Hepatocyte (in vitro differentiated cells): ENCODE results near the gene CREB5. TPM values are rescaled to one million over a fixed set of nuclear protein-coding genes. Genes with fewer than 3 reads are reported as not detected.

Source experiments
- DNase-seq: peaks from one replicate; pipeline ENCODE4 v3.0.0-alpha.2; 2016; ENCODE audit warnings: low spot score
- H2AFZ ChIP-seq: fragments of 200-600 bp; sonication (generic); 2 replicates; pipeline ENCODE4 v1.6.0; 2016; ENCODE audit warnings: antibody characterized with exemption, mild to moderate bottlenecking
- H3K27ac ChIP-seq: fragments of 200-600 bp; sonication (generic); 2 replicates; pipeline ENCODE4 v1.5.1; 2016; ENCODE audit warnings: mild to moderate bottlenecking
- H3K27me3 ChIP-seq: fragments of 200-600 bp; sonication (generic); 2 replicates; pipeline ENCODE4 v1.6.1; 2016
- H3K36me3 ChIP-seq: fragments of 200-600 bp; sonication (generic); replicated peaks from 2 replicates; pipeline ENCODE4 v1.5.1; 2016; ENCODE audit warnings: low read depth; ENCODE audit not compliant: insufficient read depth
- H3K4me1 ChIP-seq: fragments of 200-600 bp; sonication (generic); 2 replicates; pipeline ENCODE4 v1.5.1; 2016; ENCODE audit warnings: mild to moderate bottlenecking, moderate library complexity; ENCODE audit not compliant: insufficient read depth
- H3K4me2 ChIP-seq: fragments of 200-600 bp; sonication (generic); 2 replicates; pipeline ENCODE4 v1.6.0; 2016
- H3K4me3 ChIP-seq: fragments of 200-600 bp; sonication (generic); 2 replicates; pipeline ENCODE4 v1.5.1; 2016; ENCODE audit warnings: mild to moderate bottlenecking
- H3K79me2 ChIP-seq: fragments of 200-600 bp; sonication (generic); 2 replicates; pipeline ENCODE4 v1.6.0; 2017; ENCODE audit warnings: mild to moderate bottlenecking
- H3K9me2 ChIP-seq: fragments of 200-600 bp; sonication (generic); replicated peaks from 2 replicates; pipeline ENCODE4 v1.6.0; 2017; ENCODE audit warnings: mild to moderate bottlenecking; ENCODE audit not compliant: insufficient read depth
- H3K9me3 ChIP-seq: fragments of 200-600 bp; sonication (generic); 2 replicates; pipeline ENCODE4 v1.5.1; 2016; ENCODE audit warnings: low read depth, mild to moderate bottlenecking
- H4K20me1 ChIP-seq: fragments of 200-600 bp; sonication (generic); 2 replicates; pipeline ENCODE4 v1.6.0; 2016; ENCODE audit warnings: mild to moderate bottlenecking; ENCODE audit not compliant: insufficient read depth, poor library complexity, severe bottlenecking
- CTCF ChIP-seq: fragments of 200-600 bp; sonication (generic); IDR thresholded peaks from 2 replicates; pipeline ENCODE4 v1.5.1; 2016; ENCODE audit warnings: antibody characterized with exemption, mild to moderate bottlenecking; ENCODE audit not compliant: poor library complexity
- EZH2 ChIP-seq: fragments of 200-600 bp; sonication (generic); IDR thresholded peaks from 2 replicates; pipeline ENCODE4 v1.6.1; 2016; ENCODE audit warnings: antibody characterized with exemption, mild to moderate bottlenecking, borderline replicate concordance
- EZH2phosphoT487 ChIP-seq: fragments of 200-600 bp; sonication (generic); IDR thresholded peaks from one replicate; pipeline ENCODE4 v1.6.1; 2018; ENCODE audit warnings: antibody characterized with exemption, mild to moderate bottlenecking, low read depth, moderate library complexity; ENCODE audit not compliant: unreplicated experiment, severe bottlenecking
- WGBS: methylation state at CpG from one replicate; pipeline ENCODE4 v1.1.6; 2016; ENCODE audit warnings: low lambda C conversion rate; ENCODE audit errors: missing lambda C conversion rate; 5-methylcytosine and 5-hydroxymethylcytosine counted together
- polyA plus RNA-seq: library from polyadenylated mRNA; unstranded; fragments of >200 nt; fragmentation: Nextera tagmentation; extraction: Ambion mirVana; gene quantifications from 2 replicates; pipeline ENCODE4 v1.2.1, GENCODE V29; 2016
- total RNA-seq: library from RNA; depleted of rRNA; stranded (reverse); fragments of >200 nt; gene quantifications from 2 replicates; pipeline ENCODE4 v1.2.3, GENCODE V29; 2014

The CREB5 gene
- total and polyA plus RNA-seq, 2 experiments from 2014 or later = 14.0 to 27.9 TPM

DNA sequence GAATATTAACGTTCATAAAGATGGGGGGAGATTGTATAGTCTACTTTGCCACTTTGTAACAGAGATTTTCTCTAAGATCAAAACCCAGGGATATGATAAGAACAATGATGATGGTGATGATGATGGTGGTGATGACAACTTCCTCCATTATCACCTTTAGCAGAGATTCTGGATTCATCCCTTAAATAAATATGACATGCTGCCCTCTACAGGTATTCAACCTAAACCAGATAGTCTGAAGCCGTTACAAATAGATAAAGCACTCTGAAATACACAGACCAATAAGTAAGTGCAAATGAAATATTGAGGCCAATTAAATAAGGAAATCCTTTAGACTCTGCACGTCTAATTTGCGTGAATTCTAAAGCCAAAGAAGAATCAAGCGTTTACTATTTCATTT, 211.5 kb downstream of the CREB5 start:
- 38% methylated on average over 5 of the region's 5 CpGs for WGBS
- Histone ChIP-seq H3K4me2 (no peak overlapping the region), H3K4me1 (peaks cover 6% of the 10 kb centered on the region), H3K27ac (no peak overlapping the region), H3K9me3 (no peaks in the 10 kb centered on the region), H2AFZ (no peak overlapping the region), H3K9me2 (no peaks in the 10 kb centered on the region), H3K27me3 (no peaks in the 10 kb centered on the region), H3K4me3 (no peak overlapping the region), H3K36me3 (no peaks in the 10 kb centered on the region), H3K79me2 (no peaks in the 10 kb centered on the region), H4K20me1 (no peaks in the 10 kb centered on the region)
- DNase-seq = no peak
- no peak for TF ChIP-seq EZH2
- no peak for TF ChIP-seq EZH2phosphoT487
- TF ChIP-seq CTCF = peak; percentile 37

DNA sequence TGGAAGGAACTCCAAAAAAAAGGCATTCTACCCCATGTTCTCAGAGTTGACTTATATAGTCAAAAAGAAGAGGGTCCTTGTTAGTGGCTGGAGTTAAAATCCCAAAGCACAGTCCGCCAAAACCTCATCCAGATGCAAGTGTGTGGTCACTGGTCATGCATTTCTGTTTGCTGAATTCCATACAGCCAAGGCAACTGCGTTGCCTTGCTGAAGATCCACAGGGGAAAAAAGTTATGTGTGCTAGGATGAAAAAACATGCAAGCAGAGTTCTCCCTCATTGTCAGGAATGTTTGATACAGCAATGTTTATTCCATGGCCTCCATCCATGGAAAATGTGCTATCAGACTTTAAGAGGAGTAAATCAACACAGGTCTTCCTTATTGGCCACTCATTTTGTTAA, 213.1 kb downstream of the CREB5 start:
- no peaks in the 10 kb centered on the region for H3K9me3 ChIP-seq
- no peak overlapping the region for H3K27ac ChIP-seq
- H3K4me3 ChIP-seq = no peak overlapping the region
- H3K4me1 ChIP-seq = peaks cover 19% of the 10 kb centered on the region
- H3K4me2 ChIP-seq = no peak overlapping the region
- TF ChIP-seq EZH2phosphoT487 (no peak), EZH2 (no peak), CTCF (no peak)
- 94% methylated on average over 2 of the region's 2 CpGs for WGBS
- H3K79me2 ChIP-seq = no peaks in the 10 kb centered on the region
- no peak overlapping the region for H2AFZ ChIP-seq
- no peaks in the 10 kb centered on the region for H3K36me3 ChIP-seq
- no peak for DNase-seq
- H3K9me2 ChIP-seq = no peaks in the 10 kb centered on the region
- H4K20me1 ChIP-seq = no peaks in the 10 kb centered on the region
- no peaks in the 10 kb centered on the region for H3K27me3 ChIP-seq

- Histone ChIP-seq H3K4me2 (no peak overlapping the region), H3K27ac (no peak overlapping the region), H4K20me1 (no peaks in the 10 kb centered on the region), H3K4me3 (no peak overlapping the region), H3K9me3 (no peaks in the 10 kb centered on the region), H3K4me1 (peaks cover 19% of the 10 kb centered on the region), H2AFZ (no peak overlapping the region), H3K9me2 (no peaks in the 10 kb centered on the region), H3K36me3 (no peaks in the 10 kb centered on the region), H3K27me3 (no peaks in the 10 kb centered on the region), H3K79me2 (no peaks in the 10 kb centered on the region)
- no peak for DNase-seq
- TF ChIP-seq CTCF (no peak), EZH2 (no peak), EZH2phosphoT487 (no peak)
- WGBS = 47% methylated on average over 1 of the region's 1 CpG
Observed at GRCh38 chr7:28626221-28626620, 213.9 kb downstream of the CREB5 start.

DNA sequence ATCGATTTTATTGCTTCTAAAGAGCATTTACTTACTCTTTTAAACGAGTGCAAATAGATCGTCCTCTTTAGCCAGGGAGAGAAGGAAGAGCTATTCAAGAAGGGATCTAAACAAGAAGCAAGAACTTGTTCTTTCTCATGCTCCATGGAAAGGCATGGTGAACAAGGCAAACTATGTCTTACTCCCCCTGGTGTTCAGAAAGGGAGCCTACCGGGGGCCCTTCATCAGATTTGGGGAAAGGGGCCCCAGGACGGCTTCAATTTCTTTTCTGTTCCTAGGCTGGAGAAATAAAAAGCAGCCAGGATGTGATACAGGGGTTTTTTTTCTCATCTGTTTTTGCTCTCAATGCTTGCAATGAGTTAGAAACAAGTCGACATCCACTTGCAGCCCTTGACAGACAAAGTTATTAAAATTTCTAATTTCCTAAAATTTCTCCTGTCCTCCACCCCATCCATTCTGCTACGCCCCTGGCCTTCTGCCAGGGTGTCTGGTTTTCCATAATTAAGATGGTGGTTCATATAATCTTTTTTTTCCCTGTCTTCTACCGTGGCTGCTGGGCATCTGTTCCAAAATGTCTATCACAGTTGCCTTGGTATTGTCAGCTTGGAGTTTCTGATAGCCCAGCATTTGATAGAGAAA, 214.4 kb downstream of the CREB5 start:
- no peaks in the 10 kb centered on the region for H4K20me1 ChIP-seq

More for the DNA sequence above, 214.4 kb downstream of the CREB5 start:
- DNase-seq = no peak
- H3K27ac ChIP-seq = no peak overlapping the region
- no peak overlapping the region for H2AFZ ChIP-seq
- no peaks in the 10 kb centered on the region for H3K9me2 ChIP-seq
- no peaks in the 10 kb centered on the region for H3K9me3 ChIP-seq
- no peaks in the 10 kb centered on the region for H3K36me3 ChIP-seq
- peaks cover 19% of the 10 kb centered on the region for H3K4me1 ChIP-seq
- peak; percentile 57 for TF ChIP-seq CTCF
- no peak for TF ChIP-seq EZH2
- H3K79me2 ChIP-seq = no peaks in the 10 kb centered on the region
- no peak overlapping the region for H3K4me3 ChIP-seq
- H3K4me2 ChIP-seq = no peak overlapping the region
- WGBS = 37% methylated on average over 8 of the region's 8 CpGs
- no peaks in the 10 kb centered on the region for H3K27me3 ChIP-seq
